Kidney glomerular epithelial cell (primary cell): Measurements from ENCODE around the gene MYOF.
"Not testable (repeated sequence)": the region's sequence is repeated elsewhere in the genome, so short reads cannot be mapped to it uniquely, and the experiment has no call there.

Experiments
- DNase-seq: peaks from one replicate; lab custom pipeline; 2025; lab: John Stamatoyannopoulos, UW

The MYOF gene

DNA sequence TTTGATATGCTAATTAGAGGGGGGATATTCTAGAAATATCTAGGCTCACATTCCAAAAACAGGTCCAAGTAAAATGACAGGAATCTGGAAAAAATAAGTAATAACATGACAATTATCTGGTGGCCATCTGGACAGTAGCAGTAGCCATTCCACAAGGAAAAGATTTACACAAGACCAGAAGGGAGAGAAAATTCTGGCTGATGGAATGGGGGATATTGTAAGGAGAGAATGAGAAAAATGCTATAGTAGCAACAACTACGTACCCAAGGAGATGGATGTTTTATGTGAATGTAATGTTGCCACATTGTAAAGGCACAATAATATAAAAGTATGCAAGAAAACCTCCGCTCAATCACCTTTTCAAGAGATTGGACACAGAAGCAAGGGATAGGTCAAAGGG lies 5.4 kb downstream of the MYOF start:
- no peak for DNase-seq

DNA sequence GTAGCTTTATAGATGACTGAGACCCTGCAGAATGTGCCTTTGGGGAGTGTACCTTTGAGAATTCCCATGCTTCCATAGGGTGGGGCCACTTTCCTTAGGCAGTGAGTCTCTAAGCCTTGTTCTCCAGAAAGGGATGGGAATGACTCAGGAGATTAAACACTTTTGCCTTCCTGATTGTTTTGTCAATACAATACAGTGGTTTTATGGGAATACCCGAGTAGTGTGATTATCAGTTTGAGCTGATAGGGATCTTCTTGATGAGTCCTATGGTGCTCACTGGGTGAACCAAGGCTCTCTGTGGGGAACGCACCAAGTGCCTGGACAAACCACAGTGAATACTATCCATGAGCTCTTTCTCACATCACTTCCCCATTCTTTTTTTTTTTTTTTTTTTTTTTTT lies 6.3 kb downstream of the MYOF start:
- peak; percentile 79 for DNase-seq

GRCh38 chr10:93475227-93475626 lies 6.9 kb downstream of the MYOF start:
- no peak for DNase-seq

DNA sequence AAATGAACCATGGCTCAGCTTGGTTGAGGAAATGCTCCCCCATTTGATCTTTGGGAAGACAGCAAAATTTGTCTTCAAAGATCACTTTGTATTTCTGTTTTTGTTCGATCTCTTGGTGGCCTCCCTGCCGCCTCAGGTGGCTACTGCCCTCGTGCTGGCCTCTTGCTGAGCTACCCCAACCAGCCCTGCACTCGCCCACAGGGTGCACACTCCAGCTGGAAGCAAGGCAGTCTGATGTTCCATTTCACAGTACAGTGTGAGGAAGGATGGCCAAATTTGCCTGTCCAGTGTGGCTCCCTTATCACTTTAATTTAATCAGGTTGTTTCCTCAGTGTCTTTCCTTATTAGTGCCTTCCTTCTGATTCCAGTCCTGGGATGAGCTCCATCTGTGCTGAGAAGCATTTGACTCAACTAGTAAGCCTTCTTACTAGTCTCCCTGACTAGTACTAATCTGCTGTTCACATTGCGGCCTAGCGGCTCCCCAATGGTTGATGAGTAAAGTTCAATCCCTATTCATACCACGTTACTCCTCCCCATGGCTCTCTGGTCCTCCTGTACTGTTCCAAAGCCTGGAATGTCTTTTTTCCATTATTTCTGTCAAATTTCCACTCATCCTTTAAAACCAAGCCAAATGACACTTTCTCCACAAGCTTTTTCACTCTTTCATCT lies 8.2 kb downstream of the MYOF start:
- DNase-seq: no peak

GRCh38 chr10:93473161-93473560 lies 9.0 kb downstream of the MYOF start:
- no peak for DNase-seq

GRCh38 chr10:93471110-93471651 lies 11.0 kb downstream of the MYOF start:
- peak; percentile 96 for DNase-seq

DNA sequence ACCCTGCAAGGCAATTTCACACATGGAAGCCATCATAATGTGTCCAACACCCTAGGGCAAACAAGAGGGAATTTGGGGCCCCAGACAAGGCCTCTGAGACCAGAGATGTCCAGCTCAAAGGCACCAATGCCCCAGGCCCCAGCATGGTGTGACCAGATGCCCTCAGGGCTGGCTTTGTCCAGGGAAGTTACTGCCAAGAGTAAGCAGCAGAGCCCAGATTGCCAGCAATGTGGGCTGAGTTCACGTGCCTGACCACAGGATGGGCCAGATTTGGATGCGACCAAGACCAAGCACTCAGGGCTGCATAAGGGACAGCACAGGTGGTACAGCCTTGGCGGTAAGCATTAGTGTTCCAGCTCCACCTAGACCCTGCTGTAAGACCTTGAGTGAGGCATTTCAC lies 12.7 kb downstream of the MYOF start:
- DNase-seq: no peak

- peak; percentile 97 for DNase-seq
Measured at GRCh38 chr10:93468461-93469213, 13.5 kb downstream of the MYOF start.

DNA sequence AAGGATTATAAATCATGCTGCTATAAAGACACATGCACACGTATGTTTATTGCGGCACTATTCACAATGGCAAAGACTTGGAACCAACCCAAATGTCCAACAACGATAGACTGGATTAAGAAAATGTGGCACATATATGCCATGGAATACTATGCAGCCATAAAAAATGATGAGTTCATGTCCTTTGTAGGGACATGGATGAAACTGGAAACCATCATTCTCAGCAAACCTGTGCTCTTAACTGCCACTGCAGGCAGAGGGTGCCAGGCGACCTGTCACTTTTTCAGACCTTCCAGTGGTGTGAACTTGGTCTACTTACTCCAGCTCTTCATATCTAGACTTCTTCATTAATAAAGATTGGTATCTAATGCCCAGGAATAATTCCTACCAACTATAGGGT lies 14.5 kb downstream of the MYOF start:
- not testable (repeated sequence) for DNase-seq

DNA sequence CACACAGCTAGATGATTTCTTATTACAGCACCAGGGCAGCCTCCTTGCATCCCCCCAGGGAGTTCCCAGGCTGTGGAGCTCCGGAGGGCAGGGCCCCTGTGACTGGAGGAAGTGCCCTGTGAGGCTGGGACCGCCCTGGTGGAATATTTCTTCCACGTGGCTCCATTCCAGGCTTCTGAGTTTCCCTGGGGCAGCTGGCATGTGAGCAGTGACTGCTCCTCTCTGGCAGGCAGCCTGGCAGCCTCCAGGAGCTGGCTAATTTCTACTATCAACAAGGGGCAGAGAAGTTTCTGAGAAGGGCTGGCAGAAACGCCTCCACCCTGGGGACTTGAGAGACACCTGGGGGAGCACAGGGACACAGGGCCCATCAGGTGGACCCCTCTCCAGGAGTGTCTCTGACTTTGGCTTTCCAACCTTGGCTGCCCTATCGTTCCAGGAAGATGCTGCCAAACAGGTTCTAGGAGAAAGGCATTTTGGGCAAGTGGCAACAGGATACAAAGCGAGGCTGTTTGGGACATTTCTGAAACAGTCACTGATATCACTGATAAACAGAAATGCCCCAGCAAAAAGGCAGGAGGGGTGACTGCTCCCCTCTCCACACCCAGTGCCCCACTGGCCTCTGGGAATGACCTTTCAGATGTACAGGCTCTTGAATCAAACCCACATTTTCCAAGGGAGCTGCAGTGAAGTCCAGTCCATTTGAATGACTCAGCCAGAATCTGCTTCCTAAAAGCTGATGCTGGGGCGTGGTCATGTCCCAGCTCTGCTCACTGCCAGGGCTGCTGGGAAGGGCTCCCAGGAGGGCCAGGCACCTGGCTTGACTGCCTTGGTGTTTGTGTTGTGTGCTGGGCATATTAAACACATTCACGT lies 16.1 kb downstream of the MYOF start:
- peak; percentile 96 for DNase-seq

GRCh38 chr10:93464776-93465388 lies 17.3 kb downstream of the MYOF start:
- DNase-seq: no peak

- DNase-seq: no peak
Measured at GRCh38 chr10:93463723-93464476, 18.2 kb downstream of the MYOF start.

DNA sequence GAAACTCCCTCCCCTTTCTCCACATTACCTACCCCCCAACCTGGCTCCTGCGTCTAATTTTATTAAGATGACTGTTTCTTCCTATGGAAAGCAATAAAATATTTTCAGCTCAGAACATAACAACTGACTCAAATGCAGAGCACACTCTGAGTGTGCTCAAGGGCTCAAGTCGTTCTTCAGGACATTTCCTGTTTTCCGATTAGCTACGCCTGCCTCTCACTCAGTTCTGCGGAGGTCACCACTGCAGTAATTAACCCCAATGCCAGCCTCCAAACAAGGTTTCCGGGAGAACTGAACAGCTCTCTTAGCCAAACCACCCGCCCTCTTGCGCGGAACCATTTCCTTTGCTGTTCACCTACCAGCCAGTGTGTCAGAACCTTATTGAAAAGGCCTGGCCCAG lies 19.3 kb downstream of the MYOF start:
- DNase-seq: no peak

DNA sequence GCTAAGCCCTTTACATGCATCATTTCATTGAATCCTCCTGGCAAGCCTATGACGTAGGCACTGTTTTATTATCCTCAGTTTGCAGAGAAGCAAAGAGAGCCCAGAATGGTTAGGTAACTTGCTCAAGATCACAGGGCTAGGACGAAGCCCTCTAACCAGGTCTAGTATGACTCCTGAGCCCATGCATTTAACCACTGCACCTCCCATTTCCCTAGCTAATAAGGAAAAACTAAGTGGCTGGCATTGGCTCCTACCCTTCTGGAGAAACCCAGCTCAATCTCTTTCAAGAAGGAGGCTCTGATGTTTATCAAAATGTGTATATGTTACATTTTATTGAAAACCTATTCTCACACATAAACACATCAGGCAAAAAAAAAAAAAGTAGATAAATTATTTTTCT lies 19.8 kb downstream of the MYOF start:
- no peak for DNase-seq

GRCh38 chr10:93461807-93462178 lies 20.3 kb downstream of the MYOF start:
- peak; percentile 82 for DNase-seq

- DNase-seq: peak; percentile 84
Measured at GRCh38 chr10:93461109-93461806, 20.9 kb downstream of the MYOF start.

GRCh38 chr10:93459466-93459865 lies 22.7 kb downstream of the MYOF start:
- no peak for DNase-seq

DNA sequence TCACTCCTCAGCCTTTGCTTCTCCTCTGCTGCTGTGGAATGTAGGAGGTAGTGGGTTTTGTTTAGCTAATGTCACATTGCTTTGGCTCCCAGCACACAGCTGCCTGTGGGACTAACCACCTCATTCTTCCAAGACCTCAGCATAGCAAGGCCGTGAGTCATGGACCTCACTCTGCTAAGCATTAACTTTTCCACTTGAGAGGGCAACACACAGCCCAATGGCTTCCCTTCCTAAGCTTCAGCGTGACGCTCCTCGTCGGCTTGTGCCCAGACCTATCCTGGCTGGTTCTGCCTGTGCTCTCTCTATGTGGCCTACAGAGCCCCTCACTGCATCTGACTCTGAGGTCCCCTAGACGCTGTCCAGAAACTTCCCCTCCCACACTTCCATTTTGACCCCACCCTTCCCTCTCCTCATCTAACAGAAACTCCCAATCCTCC lies 23.3 kb downstream of the MYOF start:
- DNase-seq: peak; percentile 100

GRCh38 chr10:93457511-93457910 lies 24.6 kb downstream of the MYOF start:
- no peak for DNase-seq

GRCh38 chr10:93456480-93456879 lies 25.7 kb downstream of the MYOF start:
- DNase-seq: peak; percentile 74

- no peak for DNase-seq
Measured at GRCh38 chr10:93454736-93455135, 27.4 kb downstream of the MYOF start.
